Chondrocyte (in vitro differentiated cells): ENCODE results near the gene BBS9. TPM values are rescaled to one million over a fixed set of nuclear protein-coding genes. Genes with fewer than 3 reads are reported as not detected.

Experiments used
- DNase-seq: peaks from one replicate; pipeline ENCODE4 v3.0.0; 2021; ENCODE audit warnings: mixed read lengths, low spot score
- H3K27ac Mint-ChIP-seq: one replicate; pipeline ENCODE4 v1.8.0; 2021; ENCODE audit warnings: mild to moderate bottlenecking, moderate library complexity, mixed read lengths; ENCODE audit not compliant: unreplicated experiment
- H3K27me3 Mint-ChIP-seq: 2 replicates; pipeline ENCODE4 v1.8.0; 2021; ENCODE audit warnings: low read depth, mixed read lengths
- H3K36me3 Mint-ChIP-seq: 2 replicates; pipeline ENCODE4 v1.8.0; 2021; ENCODE audit warnings: low read depth, mixed read lengths
- H3K4me1 Mint-ChIP-seq: 2 replicates; pipeline ENCODE4 v1.8.0; 2021; ENCODE audit warnings: low read depth, mild to moderate bottlenecking, mixed read lengths
- H3K4me3 Mint-ChIP-seq: one replicate; pipeline ENCODE4 v1.8.0; 2021; ENCODE audit warnings: mild to moderate bottlenecking, moderate library complexity, mixed read lengths; ENCODE audit not compliant: unreplicated experiment
- H3K9me3 Mint-ChIP-seq: 2 replicates; pipeline ENCODE4 v1.8.0; 2021; ENCODE audit warnings: low read depth, mixed read lengths
- total RNA-seq: library from RNA; stranded (reverse); gene quantifications from 3 replicates; pipeline ENCODE4 v1.2.1, GENCODE V29; 2021
- TF ChIP-seq, protein P1 (sequence below): fragments of 200-600 bp; sonication (generic); IDR thresholded peaks from 2 replicates; pipeline ENCODE4 v1.5.0; 2021; ENCODE audit warnings: antibody characterized with exemption, mild to moderate bottlenecking, moderate library complexity

Gene BBS9
- total RNA-seq, 1 donor from 2014 or later = 16.5 TPM

DNA sequence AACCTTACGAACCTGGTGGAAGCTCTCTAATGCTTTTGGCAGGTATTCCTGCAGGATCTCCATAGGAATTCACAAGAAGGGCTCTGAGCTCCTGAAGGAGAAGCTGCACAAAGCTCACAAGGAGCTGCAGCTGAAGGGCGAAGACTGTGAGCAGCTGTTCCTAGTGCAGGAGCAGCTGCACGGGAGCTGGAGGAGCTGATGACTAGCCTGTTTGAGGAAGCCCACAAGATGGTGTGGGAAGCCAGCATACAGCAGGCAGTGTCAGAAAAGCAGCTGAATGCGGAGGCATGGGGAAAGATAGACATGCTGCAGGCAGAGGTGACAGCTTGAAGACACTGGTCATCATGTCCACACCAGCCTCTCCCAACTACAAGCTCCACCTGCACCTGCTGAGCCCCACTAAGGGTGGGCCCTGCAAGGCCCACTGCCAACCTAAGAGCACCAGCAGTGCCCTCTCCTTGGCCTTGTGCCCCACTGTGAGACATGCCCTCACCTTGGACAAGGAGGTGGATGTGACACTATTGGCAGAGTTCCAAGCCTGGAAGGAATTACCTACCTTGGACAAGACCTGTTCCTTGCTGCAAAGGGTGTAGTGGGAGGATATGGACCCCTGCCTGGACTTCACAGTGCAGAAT lies 250.6 kb downstream of the BBS9 start:
- H3K4me3 Mint-ChIP-seq = no peak overlapping the region

DNA sequence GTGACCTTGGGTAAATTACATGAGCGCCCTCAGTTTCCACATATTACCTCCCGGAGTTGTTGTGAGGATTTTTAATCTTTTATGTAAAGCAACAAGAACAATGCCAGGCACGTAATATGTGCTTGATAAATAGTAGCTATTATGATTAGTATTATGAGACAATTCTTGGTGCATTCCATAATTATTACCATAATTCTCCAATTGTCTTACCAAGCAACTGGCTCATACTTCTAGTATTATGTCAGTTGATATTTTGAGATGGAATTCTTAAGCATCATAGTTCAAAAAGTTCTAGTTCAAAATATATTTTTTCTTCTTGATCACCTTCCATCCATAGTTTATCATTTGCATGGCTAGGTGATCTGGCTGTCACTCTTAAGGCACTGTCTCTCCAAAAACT lies 259.0 kb downstream of the BBS9 start:
- no peak for DNase-seq
- H3K36me3 Mint-ChIP-seq = peaks cover 3% of the 10 kb centered on the region
- H3K27ac Mint-ChIP-seq = no peak overlapping the region
- H3K4me1 Mint-ChIP-seq = no peaks in the 10 kb centered on the region
- H3K27me3 Mint-ChIP-seq = no peaks in the 10 kb centered on the region
- H3K4me3 Mint-ChIP-seq = no peak overlapping the region
- H3K9me3 Mint-ChIP-seq = no peaks in the 10 kb centered on the region
- TF ChIP-seq, protein P1, sequence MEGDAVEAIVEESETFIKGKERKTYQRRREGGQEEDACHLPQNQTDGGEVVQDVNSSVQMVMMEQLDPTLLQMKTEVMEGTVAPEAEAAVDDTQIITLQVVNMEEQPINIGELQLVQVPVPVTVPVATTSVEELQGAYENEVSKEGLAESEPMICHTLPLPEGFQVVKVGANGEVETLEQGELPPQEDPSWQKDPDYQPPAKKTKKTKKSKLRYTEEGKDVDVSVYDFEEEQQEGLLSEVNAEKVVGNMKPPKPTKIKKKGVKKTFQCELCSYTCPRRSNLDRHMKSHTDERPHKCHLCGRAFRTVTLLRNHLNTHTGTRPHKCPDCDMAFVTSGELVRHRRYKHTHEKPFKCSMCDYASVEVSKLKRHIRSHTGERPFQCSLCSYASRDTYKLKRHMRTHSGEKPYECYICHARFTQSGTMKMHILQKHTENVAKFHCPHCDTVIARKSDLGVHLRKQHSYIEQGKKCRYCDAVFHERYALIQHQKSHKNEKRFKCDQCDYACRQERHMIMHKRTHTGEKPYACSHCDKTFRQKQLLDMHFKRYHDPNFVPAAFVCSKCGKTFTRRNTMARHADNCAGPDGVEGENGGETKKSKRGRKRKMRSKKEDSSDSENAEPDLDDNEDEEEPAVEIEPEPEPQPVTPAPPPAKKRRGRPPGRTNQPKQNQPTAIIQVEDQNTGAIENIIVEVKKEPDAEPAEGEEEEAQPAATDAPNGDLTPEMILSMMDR = no peak

More for the DNA sequence above, 250.6 kb downstream of the BBS9 start:
- TF ChIP-seq, protein P1 = no peak
- no peaks in the 10 kb centered on the region for H3K4me1 Mint-ChIP-seq
- DNase-seq = no peak
- peaks cover 10% of the 10 kb centered on the region for H3K36me3 Mint-ChIP-seq
- no peaks in the 10 kb centered on the region for H3K27me3 Mint-ChIP-seq
- H3K27ac Mint-ChIP-seq = no peak overlapping the region
- H3K9me3 Mint-ChIP-seq = peaks cover 10% of the 10 kb centered on the region

DNA sequence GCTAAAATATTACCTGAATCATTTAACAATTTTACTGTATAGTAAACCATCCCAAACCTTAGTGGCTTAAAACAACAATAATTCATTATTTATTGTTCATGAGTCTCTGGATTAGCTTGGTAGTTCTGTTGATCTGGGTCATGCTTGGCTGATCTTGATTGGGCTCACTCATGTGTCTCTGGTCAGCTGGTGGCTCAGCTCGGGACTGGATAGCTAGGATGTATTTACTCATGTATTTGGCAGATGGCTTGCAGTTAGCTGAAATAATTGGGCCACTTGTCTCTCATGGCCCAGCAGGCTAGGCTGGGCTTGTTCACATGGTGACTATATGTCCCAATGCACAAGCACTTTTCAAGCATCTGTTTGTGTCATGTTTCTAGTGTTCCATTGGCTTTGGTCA lies 262.8 kb downstream of the BBS9 start:
- H3K4me1 Mint-ChIP-seq = no peaks in the 10 kb centered on the region
- H3K4me3 Mint-ChIP-seq = no peak overlapping the region
- no peaks in the 10 kb centered on the region for H3K27me3 Mint-ChIP-seq
- TF ChIP-seq, protein P1 = no peak
- H3K9me3 Mint-ChIP-seq = peaks cover 4% of the 10 kb centered on the region
- H3K27ac Mint-ChIP-seq = no peak overlapping the region
- peaks cover 7% of the 10 kb centered on the region for H3K36me3 Mint-ChIP-seq
- DNase-seq = no peak

DNA sequence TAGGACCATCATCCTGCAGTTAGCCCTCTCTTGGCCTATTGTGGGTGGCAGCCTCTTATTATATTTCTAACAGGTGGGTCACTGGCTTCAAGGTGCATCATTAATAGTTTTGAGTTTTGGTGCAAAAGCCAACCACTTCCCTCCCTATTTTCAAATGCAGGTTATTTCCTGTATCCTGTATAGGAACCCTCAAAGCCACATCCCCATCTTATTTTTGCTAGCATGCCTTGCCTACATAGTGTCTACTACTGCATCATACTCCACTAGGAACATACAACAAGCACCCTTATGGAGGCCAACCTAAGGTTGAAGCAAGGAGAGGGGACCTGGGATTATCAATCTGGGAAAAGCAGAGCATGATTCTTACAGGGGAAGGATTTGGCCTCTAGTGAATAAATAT lies 264.4 kb downstream of the BBS9 start:
- Mint-ChIP-seq H3K4me3 (no peak overlapping the region), H3K36me3 (peaks cover 7% of the 10 kb centered on the region), H3K4me1 (no peaks in the 10 kb centered on the region), H3K27me3 (no peaks in the 10 kb centered on the region), H3K27ac (no peak overlapping the region), H3K9me3 (peaks cover 4% of the 10 kb centered on the region)
- no peak for DNase-seq
- TF ChIP-seq, protein P1 = no peak

DNA sequence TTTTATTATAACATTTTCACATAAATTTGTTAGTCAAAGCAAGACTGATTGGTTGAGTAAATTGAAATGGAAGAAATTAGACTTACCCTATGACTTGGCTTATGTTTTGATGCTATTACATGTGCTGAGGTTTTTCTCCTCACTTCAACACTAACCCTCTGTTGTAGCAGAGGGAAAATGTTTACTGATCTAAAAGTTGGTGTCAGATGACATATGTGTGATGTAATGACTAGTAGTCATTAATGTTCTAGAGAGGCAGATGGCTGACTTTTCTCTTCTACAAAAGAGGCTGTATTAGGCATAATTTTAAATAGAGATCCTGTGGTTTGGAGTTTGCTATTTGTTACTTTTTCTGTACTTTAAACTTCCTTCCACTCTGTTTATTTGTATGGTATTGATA lies 266.0 kb downstream of the BBS9 start:
- H3K4me3 Mint-ChIP-seq = no peak overlapping the region
- no peak for DNase-seq
- no peak overlapping the region for H3K27ac Mint-ChIP-seq
- TF ChIP-seq, protein P1 = no peak
- H3K4me1 Mint-ChIP-seq = no peaks in the 10 kb centered on the region
- peaks cover 4% of the 10 kb centered on the region for H3K9me3 Mint-ChIP-seq
- H3K36me3 Mint-ChIP-seq = peaks cover 7% of the 10 kb centered on the region
- no peaks in the 10 kb centered on the region for H3K27me3 Mint-ChIP-seq
